ENCODE measurements around the gene C16orf95.

DNA sequence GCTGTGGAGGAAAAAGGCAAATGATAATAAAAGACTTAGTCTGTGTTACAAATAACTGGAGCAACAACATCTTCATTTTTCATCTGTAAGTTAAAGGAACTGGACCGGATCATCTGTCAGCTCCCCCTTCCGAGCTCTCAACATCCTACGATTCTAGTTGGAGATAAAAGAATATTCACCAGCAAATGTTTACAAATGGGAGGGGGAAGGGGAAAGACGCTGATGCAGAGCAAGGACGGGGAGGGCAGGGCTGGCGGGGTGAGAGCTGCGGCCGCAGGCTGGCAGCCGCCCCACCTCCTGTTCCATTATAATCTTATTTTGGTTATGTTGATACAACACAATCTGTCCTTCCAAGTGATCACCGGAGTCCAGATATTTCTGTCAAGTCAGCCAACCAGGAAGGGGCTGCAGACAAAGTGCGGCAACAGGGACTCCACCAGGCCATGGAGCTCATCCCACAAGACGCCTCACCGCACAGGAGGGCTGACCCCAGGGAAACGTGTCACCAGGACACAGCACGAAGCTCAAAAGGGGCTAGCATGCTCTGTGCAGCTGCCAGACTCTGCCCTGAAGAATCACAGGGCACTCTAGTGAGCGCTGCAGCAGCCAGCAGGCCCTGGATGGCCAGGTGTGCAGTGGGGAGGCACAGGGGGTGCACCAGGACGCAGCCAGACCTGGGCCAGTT, 46.7 kb upstream of the C16orf95 start:
- TF ChIP-seq, protein P1, sequence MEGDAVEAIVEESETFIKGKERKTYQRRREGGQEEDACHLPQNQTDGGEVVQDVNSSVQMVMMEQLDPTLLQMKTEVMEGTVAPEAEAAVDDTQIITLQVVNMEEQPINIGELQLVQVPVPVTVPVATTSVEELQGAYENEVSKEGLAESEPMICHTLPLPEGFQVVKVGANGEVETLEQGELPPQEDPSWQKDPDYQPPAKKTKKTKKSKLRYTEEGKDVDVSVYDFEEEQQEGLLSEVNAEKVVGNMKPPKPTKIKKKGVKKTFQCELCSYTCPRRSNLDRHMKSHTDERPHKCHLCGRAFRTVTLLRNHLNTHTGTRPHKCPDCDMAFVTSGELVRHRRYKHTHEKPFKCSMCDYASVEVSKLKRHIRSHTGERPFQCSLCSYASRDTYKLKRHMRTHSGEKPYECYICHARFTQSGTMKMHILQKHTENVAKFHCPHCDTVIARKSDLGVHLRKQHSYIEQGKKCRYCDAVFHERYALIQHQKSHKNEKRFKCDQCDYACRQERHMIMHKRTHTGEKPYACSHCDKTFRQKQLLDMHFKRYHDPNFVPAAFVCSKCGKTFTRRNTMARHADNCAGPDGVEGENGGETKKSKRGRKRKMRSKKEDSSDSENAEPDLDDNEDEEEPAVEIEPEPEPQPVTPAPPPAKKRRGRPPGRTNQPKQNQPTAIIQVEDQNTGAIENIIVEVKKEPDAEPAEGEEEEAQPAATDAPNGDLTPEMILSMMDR (IDR thresholded peaks at IDR 0.05), result no peak
- TF ChIP-seq ZFX (IDR thresholded peaks at IDR 0.05; ENCODE audit: borderline replicate concordance), result no peak
